Karpas-422 (cell line): ENCODE measurements around the gene NAA38. TPM values are rescaled to one million over a fixed set of nuclear protein-coding genes. Genes with fewer than 3 reads are reported as not detected.
A peak's percentile ranks its signal among the peaks of the same experiment; 100 is the strongest.

ENCODE experiments used
- DNase-seq: peaks from one replicate; pipeline ENCODE4 v3.0.0-alpha.2; 2015
- H2AFZ ChIP-seq: fragments of 200-600 bp; sonication (generic); 2 replicates; pipeline ENCODE4 v1.6.1; 2014; ENCODE audit warnings: antibody characterized with exemption, low read length, mixed read lengths
- H3K27ac ChIP-seq: fragments of 200-600 bp; sonication (generic); 2 replicates; pipeline ENCODE4 v1.5.1; 2014; ENCODE audit warnings: mild to moderate bottlenecking, low read length, moderate library complexity
- H3K27me3 ChIP-seq: fragments of 200-600 bp; sonication (generic); 2 replicates; pipeline ENCODE4 v1.6.1; 2014; ENCODE audit warnings: low read length, mixed read lengths
- H3K36me3 ChIP-seq: fragments of 200-600 bp; sonication (generic); 2 replicates; pipeline ENCODE4 v1.6.1; 2014; ENCODE audit warnings: low read length, mixed read lengths; ENCODE audit not compliant: insufficient read depth
- H3K4me1 ChIP-seq: fragments of 200-600 bp; sonication (generic); 2 replicates; pipeline ENCODE4 v1.6.1; 2014; ENCODE audit warnings: mild to moderate bottlenecking, low read length, mixed read lengths
- H3K4me2 ChIP-seq: fragments of 200-600 bp; sonication (generic); 2 replicates; pipeline ENCODE4 v1.6.1; 2014; ENCODE audit warnings: low read length, low read depth, mild to moderate bottlenecking; ENCODE audit not compliant: poor library complexity, severe bottlenecking
- H3K4me3 ChIP-seq: fragments of 200-600 bp; sonication (generic); 2 replicates; pipeline ENCODE4 v1.5.1; 2014; ENCODE audit warnings: mild to moderate bottlenecking, antibody characterized with exemption, low read length, mixed read lengths
- H3K79me2 ChIP-seq: fragments of 200-600 bp; sonication (generic); 2 replicates; pipeline ENCODE4 v1.6.1; 2014; ENCODE audit warnings: mild to moderate bottlenecking, low read length, mixed read lengths
- H3K9ac ChIP-seq: fragments of 200-600 bp; sonication (generic); 2 replicates; pipeline ENCODE4 v1.6.0; 2014; ENCODE audit warnings: low read length
- H3K9me2 ChIP-seq: fragments of 200-600 bp; sonication (generic), shearing (Covaris generic); replicated peaks from 2 replicates; pipeline ENCODE4 v1.6.0; 2014; ENCODE audit warnings: mild to moderate bottlenecking, low read length, moderate library complexity; ENCODE audit not compliant: insufficient read depth
- H3K9me3 ChIP-seq: fragments of 300-700, 200-600 bp; sonication (generic); 2 replicates; pipeline ENCODE4 v1.6.1; 2014; ENCODE audit warnings: low read length, mixed read lengths
- H4K20me1 ChIP-seq: fragments of 200-600 bp; sonication (generic); 2 replicates; pipeline ENCODE4 v1.6.1; 2014; ENCODE audit warnings: mild to moderate bottlenecking, antibody characterized with exemption, low read length, low read depth; ENCODE audit not compliant: insufficient read depth
- total RNA-seq: library from RNA; depleted of rRNA; stranded (reverse); fragments of >200 nt; shearing (Covaris generic); gene quantifications from 2 replicates; pipeline ENCODE4 v1.2.3, GENCODE V29; 2014; ENCODE audit warnings: low replicate concordance

NAA38 gene
- total RNA-seq, 1 experiment from 2014 or later: 321 TPM

DNA sequence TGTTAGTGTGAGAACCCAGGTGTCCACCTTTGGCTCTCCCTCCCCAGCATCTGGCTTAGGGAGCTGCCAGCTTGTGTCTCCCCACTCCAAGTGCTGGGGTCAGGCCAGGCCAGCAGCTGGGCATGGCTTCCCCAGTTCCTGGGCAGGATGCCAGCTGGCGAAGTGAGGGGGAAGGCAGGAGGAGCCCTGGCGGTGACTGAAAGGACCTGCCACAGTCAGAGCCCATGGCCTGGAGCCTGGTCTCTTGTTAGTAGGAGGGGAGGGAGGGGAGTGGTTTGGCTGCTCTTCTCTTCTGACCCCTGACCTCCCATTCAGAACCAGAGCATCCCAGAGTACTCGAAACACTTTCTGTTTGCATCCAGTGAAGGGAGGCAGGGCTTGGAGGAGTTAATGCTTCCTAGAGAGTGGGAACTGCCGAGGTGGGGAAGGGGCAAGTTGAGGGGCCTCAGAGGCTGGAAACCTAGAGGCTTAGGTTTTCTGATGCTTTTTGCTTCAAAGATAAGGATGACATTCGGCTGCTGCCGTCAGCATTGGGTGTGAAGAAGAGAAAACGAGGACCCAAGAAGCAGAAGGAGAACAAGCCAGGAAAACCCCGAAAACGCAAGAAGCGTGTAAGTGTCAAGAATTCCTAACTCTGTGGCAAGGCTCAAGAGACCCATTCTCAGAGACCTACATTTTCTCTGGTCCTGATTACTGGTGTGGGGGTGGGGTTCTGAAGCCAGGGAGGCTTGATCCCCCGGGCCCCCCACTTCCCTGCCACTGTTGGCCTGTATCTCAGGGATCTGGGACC lies 32.0 kb upstream of the NAA38 start:
- Histone ChIP-seq H2AFZ (no peak overlapping the region), H3K9me3 (no peaks in the 10 kb centered on the region), H3K4me1 (peaks cover 27% of the 10 kb centered on the region), H3K4me2 (no peak overlapping the region), H3K27ac (no peak overlapping the region), H4K20me1 (peaks cover 31% of the 10 kb centered on the region; the same call in 1 of the 2 replicates), H3K79me2 (peaks cover 65% of the 10 kb centered on the region), H3K9me2 (no peaks in the 10 kb centered on the region), H3K9ac (0 out of 2 replicates have a peak overlapping the region, but pooled peaks have one; percentile 7), H3K27me3 (no peaks in the 10 kb centered on the region), H3K4me3 (no peak overlapping the region), H3K36me3 (peaks cover 36% of the 10 kb centered on the region)
- no peak for DNase-seq

DNA sequence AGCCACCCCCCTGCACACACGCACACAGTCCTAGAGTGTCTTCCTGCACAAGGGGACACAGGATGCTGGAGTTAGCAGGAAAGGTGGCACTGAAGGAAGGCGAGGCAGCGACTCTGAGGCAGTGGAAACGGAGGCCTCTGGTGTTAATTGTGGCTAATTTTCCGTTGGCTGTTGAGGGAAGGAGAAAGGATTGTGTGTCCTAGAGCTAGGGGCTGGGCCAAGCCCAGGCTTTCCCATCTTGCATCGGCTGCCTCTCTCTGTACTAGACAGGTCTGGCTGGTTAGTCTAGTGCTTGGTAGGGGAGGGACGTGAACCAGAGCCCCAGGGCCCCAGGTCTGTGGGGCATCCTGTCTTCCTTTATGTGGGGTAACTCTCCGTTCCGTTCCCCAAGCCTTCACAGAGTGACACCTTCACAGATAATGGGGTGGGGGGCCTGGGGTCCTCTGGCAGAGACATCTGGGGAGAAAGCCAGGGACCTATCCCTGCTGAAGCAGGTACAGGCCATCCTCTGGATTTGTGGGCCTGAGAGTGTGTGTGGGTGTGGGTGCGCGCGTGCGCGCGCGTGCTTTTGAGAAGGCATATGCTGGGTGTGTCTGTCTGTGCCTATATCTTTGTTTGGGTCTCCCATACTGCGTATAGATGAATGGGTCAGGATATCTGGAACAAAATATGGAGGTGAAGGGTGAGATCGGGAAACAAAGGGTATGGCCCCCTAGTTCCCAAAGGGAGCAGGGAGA lies 31.0 kb upstream of the NAA38 start, which contains the start of gene CHD3:
Gene CHD3 (plus strand): TSS at position 606 of the 737 bp plus-strand sequence. CDS start 212 bp downstream, outside the sequence.
- Histone ChIP-seq H3K79me2 (peaks cover 60% of the 10 kb centered on the region), H3K9me2 (no peaks in the 10 kb centered on the region), H3K4me1 (peaks cover 35% of the 10 kb centered on the region), H3K9ac (peak within 1 kb of the TSS; percentile 97), H3K27ac (peak within 1 kb of the TSS; percentile 86), H3K9me3 (no peaks in the 10 kb centered on the region), H3K4me2 (peak within 1 kb of the TSS; percentile 99), H2AFZ (no peak within 1 kb of the TSS), H3K27me3 (no peaks in the 10 kb centered on the region), H3K36me3 (peaks cover 28% of the 10 kb centered on the region; the same call in 1 of the 2 replicates), H3K4me3 (peak within 1 kb of the TSS; percentile 91), H4K20me1 (peaks cover 31% of the 10 kb centered on the region; the same call in 1 of the 2 replicates)
- DNase-seq: no peak

DNA sequence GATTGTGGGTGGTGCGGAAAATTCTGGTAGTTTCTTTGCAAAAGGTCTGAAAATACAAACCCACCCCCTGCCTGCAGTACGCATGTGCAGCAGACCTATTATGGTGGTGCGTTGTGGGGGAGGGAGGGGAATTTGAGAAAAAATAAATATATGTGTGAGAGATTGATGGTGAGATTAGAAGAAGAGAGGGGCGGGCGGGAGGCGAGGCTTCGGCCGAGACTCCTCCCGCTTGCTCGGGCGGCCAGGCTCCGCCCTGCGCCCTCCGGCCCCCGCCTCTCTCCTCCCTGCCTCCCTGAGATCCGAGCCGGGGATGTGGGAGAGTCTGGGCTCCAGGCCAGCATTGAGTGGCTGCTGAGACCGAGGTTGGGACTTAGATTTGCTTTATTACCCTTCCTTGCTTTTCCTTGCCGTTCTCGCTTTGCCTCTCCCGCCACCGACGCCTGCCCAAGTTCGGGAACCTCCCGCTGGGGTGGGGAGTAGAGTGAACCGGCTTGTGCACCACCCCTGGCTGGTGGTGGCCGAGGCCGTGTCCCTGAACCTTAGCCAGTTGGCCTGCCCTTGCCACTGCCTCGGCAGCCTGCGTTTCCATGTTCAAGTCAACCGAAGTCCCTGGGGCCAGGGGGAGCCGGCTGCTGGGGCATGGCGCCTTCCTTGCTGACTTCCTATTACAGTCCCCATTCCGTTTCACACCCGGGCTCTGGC lies 30.3 kb upstream of the NAA38 start:
- H4K20me1 ChIP-seq: peaks cover 31% of the 10 kb centered on the region; the same call in 1 of the 2 replicates
- H3K4me3 ChIP-seq: peak overlapping the region; percentile 91
- H3K4me1 ChIP-seq: peaks cover 42% of the 10 kb centered on the region
- peaks cover 28% of the 10 kb centered on the region; the same call in 1 of the 2 replicates for H3K36me3 ChIP-seq
- H3K9me3 ChIP-seq: no peaks in the 10 kb centered on the region
- H3K9ac ChIP-seq: peak overlapping the region; percentile 97
- peak overlapping the region; percentile 99 for H3K4me2 ChIP-seq
- H3K27me3 ChIP-seq: no peaks in the 10 kb centered on the region
- DNase-seq: peak; percentile 91
- H3K27ac ChIP-seq: peak overlapping the region; percentile 86
- H3K79me2 ChIP-seq: peaks cover 62% of the 10 kb centered on the region
- H2AFZ ChIP-seq: no peak overlapping the region
- no peaks in the 10 kb centered on the region for H3K9me2 ChIP-seq

DNA sequence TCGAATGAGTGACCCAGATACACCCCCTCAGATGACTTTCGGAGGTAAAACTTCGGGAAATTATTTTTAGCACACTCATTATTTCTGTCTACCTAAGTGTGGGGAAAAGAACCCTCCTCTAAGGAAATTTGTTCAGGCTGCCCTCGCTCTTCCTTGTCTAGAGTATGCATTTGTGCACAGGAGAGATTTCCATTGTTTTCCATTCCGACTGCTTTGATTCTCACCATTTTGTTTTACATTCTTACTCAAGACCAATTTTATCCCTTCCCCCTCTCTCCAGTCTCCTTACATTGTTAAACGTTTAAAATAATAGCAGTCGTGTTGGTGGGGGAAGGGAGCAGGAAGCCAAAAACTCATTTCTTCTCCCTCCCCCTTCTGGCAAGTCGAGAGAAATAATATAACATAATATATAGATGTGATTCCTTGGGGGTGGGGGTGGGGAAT lies 29.7 kb upstream of the NAA38 start:
- H3K4me3 ChIP-seq: peak overlapping the region; percentile 91
- no peak for DNase-seq
- peak overlapping the region; percentile 97 for H3K9ac ChIP-seq
- no peak overlapping the region for H2AFZ ChIP-seq
- H3K4me1 ChIP-seq: peaks cover 48% of the 10 kb centered on the region
- no peaks in the 10 kb centered on the region for H3K9me2 ChIP-seq
- peaks cover 64% of the 10 kb centered on the region for H3K79me2 ChIP-seq
- peak overlapping the region; percentile 86 for H3K27ac ChIP-seq
- no peaks in the 10 kb centered on the region for H3K9me3 ChIP-seq
- H4K20me1 ChIP-seq: peaks cover 31% of the 10 kb centered on the region; the same call in 1 of the 2 replicates
- peak overlapping the region; percentile 99 for H3K4me2 ChIP-seq
- H3K27me3 ChIP-seq: no peaks in the 10 kb centered on the region
- H3K36me3 ChIP-seq: peaks cover 28% of the 10 kb centered on the region; the same call in 1 of the 2 replicates

DNA sequence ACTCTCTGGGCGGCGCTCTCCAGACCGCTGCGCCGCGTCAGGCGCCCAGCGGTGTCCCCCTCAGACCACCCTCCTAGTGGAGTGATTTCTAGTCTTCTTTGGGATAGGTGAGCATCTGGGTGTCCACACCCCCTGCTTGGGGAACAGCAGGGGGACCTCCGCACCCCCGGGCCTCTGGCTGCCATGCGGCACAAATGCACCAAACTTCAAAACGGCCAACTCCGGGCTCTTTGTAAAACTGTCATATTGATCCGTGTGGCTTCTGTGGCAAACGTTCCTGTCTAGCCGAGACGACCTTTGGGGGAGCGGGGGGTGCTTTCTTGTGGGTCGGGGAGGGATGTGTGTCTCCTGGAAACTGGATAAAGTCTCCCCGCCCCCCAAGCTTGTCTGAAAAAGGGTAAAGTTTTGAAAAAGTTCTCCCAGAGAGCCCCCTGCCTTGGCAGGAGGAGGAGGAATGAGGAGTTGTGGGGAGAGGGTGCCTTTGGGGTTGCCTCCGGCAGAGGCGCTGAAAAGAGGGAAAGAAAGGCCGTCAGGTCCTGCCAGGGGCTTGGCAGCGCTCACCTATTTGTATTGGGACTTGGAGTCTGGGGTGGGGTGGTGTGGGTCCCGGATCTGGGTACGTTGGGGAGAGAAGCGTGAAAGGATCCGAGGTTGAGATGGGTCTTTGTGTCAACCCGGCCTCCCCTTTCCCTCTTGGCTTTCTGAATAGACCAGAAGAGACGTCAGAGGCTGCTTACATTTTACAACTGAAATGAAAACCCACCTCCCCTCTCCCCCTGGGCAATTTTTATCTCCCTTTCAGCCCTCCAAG lies 29.1 kb upstream of the NAA38 start:
- Histone ChIP-seq H3K9me2 (no peaks in the 10 kb centered on the region), H3K79me2 (peaks cover 61% of the 10 kb centered on the region), H3K27me3 (no peaks in the 10 kb centered on the region), H3K4me2 (peak overlapping the region; percentile 99), H4K20me1 (peaks cover 31% of the 10 kb centered on the region; the same call in 1 of the 2 replicates), H2AFZ (no peak overlapping the region), H3K36me3 (peaks cover 23% of the 10 kb centered on the region; the same call in 1 of the 2 replicates), H3K27ac (peak overlapping the region; percentile 86), H3K9ac (peak overlapping the region; percentile 97), H3K9me3 (no peaks in the 10 kb centered on the region), H3K4me1 (peaks cover 54% of the 10 kb centered on the region), H3K4me3 (peak overlapping the region; percentile 91)
- peak; percentile 66 for DNase-seq

DNA sequence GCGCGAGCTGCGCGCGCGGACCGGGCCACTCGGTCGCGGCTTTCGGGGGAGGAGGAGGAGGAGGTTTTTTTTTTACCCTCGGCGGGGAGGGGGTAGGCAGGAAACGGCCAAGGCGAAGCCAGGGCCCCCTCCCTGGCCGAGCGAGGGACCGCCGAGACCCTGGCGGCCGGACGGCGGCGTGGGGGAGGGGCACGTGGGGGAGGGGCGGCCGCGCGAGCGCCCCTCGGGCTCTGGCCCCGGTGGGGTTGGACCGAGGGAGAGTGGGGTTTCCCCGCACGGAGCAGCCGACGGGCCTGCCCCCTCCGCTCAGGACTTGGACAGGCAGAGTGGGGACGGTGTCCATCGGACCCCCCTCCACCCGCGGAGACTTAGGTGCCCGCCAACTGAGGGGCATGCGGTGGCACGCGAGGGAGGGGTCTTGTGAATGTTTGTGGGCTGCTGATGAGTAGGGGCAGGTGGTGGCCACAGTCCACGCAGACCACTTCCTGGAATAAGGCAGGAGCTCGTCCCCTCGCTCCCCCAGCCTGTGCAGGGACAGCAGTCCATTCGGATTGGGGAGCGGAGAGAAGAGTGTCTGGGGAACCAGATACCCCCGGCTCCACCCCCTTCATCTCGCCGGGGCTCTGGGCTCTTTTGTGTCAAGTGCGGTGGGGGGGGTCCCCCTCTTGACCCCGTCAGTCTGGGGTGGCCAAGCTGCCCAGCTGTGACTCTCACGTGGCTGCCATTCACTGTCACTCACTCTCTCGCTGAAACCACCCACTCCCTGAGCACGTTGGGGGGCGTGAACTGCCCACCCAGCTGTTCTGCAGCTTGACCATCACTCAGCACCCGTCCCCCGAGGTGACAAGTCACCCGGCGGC lies 28.2 kb upstream of the NAA38 start:
- Histone ChIP-seq H3K36me3 (peaks cover 15% of the 10 kb centered on the region; the same call in 1 of the 2 replicates), H3K4me3 (peak overlapping the region; percentile 91), H3K9me2 (no peaks in the 10 kb centered on the region), H3K27me3 (no peaks in the 10 kb centered on the region), H3K79me2 (peaks cover 59% of the 10 kb centered on the region), H3K4me1 (peaks cover 62% of the 10 kb centered on the region), H3K27ac (peak overlapping the region; percentile 86), H3K4me2 (peak overlapping the region; percentile 99), H2AFZ (no peak overlapping the region), H4K20me1 (peaks cover 31% of the 10 kb centered on the region; the same call in 1 of the 2 replicates), H3K9ac (peak overlapping the region; percentile 97), H3K9me3 (no peaks in the 10 kb centered on the region)
- DNase-seq: peak; percentile 77
